ENCODE data around the gene DMRT2.

DNA sequence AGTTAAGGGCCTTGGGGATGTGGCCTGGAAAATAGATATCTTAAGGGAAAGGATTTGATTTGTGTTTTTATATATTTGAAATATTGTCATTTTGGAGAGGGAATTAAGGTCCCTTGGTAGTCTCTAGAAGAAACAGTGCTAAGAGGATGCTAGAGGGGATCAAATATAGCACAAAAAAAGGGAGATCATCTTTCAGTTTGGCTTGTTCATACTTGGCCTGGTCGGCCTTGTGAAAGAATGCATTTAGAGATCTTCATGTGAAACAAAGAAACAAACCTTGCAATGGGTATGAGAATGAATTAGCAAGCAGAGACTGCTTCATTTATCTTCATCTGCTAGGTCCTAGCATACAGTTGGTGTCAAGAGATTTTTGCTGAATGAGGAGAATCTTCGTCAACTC lies 15.0 kb downstream of the DMRT2 start:
- TF ChIP-seq EZH2 (IDR thresholded peaks at IDR 0.05; ENCODE audit: insufficient read depth, poor library complexity, severe bottlenecking): no peak
- no peak for TF ChIP-seq EZH2phosphoT487 (IDR thresholded peaks at IDR 0.05; ENCODE audit: insufficient read depth, low read depth)
